Spinal cord (tissue), 10 donors: Measurements from ENCODE around the gene GJC1. TPM values are rescaled to one million over a fixed set of nuclear protein-coding genes. Genes with fewer than 3 reads are reported as not detected.

Source experiments
- DNase-seq, 6 donors: peaks; one replicate each; pipeline versions ENCODE4 v3.0.0 to v3.0.0-alpha.2; 2013 to 2015; ENCODE audit warnings: low spot score in 6 of 6, low read depth in 4 of 6
- H3K27ac ChIP-seq: one replicate; pipeline ENCODE4 v1.5.1; 2013; ENCODE audit warnings: low read depth, low read length, control low read depth
- H3K27me3 ChIP-seq: one replicate; pipeline ENCODE4 v1.6.1; 2013; ENCODE audit warnings: low read length; ENCODE audit not compliant: control insufficient read depth, insufficient read depth
- H3K36me3 ChIP-seq: one replicate; pipeline ENCODE4 v1.6.1; 2013; ENCODE audit warnings: low read length; ENCODE audit not compliant: control insufficient read depth, insufficient read depth
- H3K4me1 ChIP-seq: one replicate; pipeline ENCODE4 v1.6.1; 2013; ENCODE audit warnings: low read length; ENCODE audit not compliant: control insufficient read depth, insufficient read depth
- H3K4me3 ChIP-seq: one replicate; pipeline ENCODE4 v1.5.1; 2013; ENCODE audit warnings: low read depth, low read length, control low read depth
- H3K9me3 ChIP-seq: one replicate; pipeline ENCODE4 v1.6.1; 2013; ENCODE audit warnings: low read length; ENCODE audit not compliant: control insufficient read depth, insufficient read depth
- WGBS: methylation state at CpG from one replicate; pipeline ENCODE4 v1.1.5; 2013; ENCODE audit warnings: missing lambda C conversion rate; ENCODE audit not compliant: insufficient coverage; 5-methylcytosine and 5-hydroxymethylcytosine counted together
- polyA plus RNA-seq, 2 donors: library from polyadenylated mRNA; unstranded; fragments of 120-200 nt; gene quantifications; one replicate each; pipeline ENCODE4 v1.2.1, GENCODE V29; 2013; ENCODE audit not compliant: insufficient read length in 2 of 2
- total RNA-seq, 2 donors: library from RNA; depleted of rRNA in 1 of 2; stranded (reverse); fragments of 120-200 nt in 1 of 2; fragments of >200 nt in 1 of 2; gene quantifications; one replicate each; pipeline versions ENCODE4 v1.2.3 to v1.2.4, GENCODE V29; 2013 to 2014
- donor health status: healthy.

GJC1 gene
- total and polyA plus RNA-seq, 4 donors: 17.9 to 24.3 (median 20.0) TPM

- Histone ChIP-seq H3K4me3 (peak overlapping the region; percentile 60), H3K27ac (no peak overlapping the region), H3K36me3 (peaks cover 53% of the 10 kb centered on the region), H3K9me3 (no peaks in the 10 kb centered on the region), H3K27me3 (peaks cover 2% of the 10 kb centered on the region), H3K4me1 (peaks cover 34% of the 10 kb centered on the region)
- peak in 4 of 6 donors; percentile 68 to 94 (median 82) for DNase-seq
- WGBS: 31% methylated on average over 23 of the region's 42 CpGs
Observed at GRCh38 chr17:44774271-44775135, 55.6 kb downstream of the GJC1 start.

- peaks cover 26% of the 10 kb centered on the region for H3K4me1 ChIP-seq
Observed at GRCh38 chr17:44773140-44773539, 56.9 kb downstream of the GJC1 start.

GRCh38 chr17:44772308-44773045 is 57.6 kb downstream of the GJC1 start:
- DNase-seq: no peak
- H3K9me3 ChIP-seq: no peaks in the 10 kb centered on the region
- no peaks in the 10 kb centered on the region for H3K27me3 ChIP-seq
- peaks cover 26% of the 10 kb centered on the region for H3K4me1 ChIP-seq
- H3K27ac ChIP-seq: no peak overlapping the region
- H3K36me3 ChIP-seq: peaks cover 48% of the 10 kb centered on the region
- H3K4me3 ChIP-seq: no peak overlapping the region
- 51% methylated on average over 19 of the region's 21 CpGs for WGBS

More at GRCh38 chr17:44773140-44773539, 56.9 kb downstream of the GJC1 start:
- Histone ChIP-seq H3K4me3 (no peak overlapping the region), H3K9me3 (no peaks in the 10 kb centered on the region), H3K36me3 (peaks cover 51% of the 10 kb centered on the region), H3K27ac (no peak overlapping the region), H3K27me3 (no peaks in the 10 kb centered on the region)
- DNase-seq: no peak
- WGBS: 42% methylated on average over 6 of the region's 6 CpGs

GRCh38 chr17:44770166-44770925 is 59.7 kb downstream of the GJC1 start:
- H3K4me3 ChIP-seq: no peak overlapping the region
- H3K27me3 ChIP-seq: no peaks in the 10 kb centered on the region
- whole genome bisulfite sequencing: 77% methylated on average over 5 of the region's 11 CpGs
- peaks cover 42% of the 10 kb centered on the region for H3K36me3 ChIP-seq
- H3K27ac ChIP-seq: no peak overlapping the region
- no peaks in the 10 kb centered on the region for H3K9me3 ChIP-seq
- DNase-seq: no peak
- H3K4me1 ChIP-seq: peaks cover 16% of the 10 kb centered on the region

- peaks cover 42% of the 10 kb centered on the region for H3K36me3 ChIP-seq
- H3K9me3 ChIP-seq: no peaks in the 10 kb centered on the region
- H3K27ac ChIP-seq: no peak overlapping the region
- DNase-seq: no peak
- no peaks in the 10 kb centered on the region for H3K27me3 ChIP-seq
- 87% methylated on average over 5 of the region's 15 CpGs for WGBS
- no peak overlapping the region for H3K4me3 ChIP-seq
- peaks cover 9% of the 10 kb centered on the region for H3K4me1 ChIP-seq
Observed at GRCh38 chr17:44769647-44770084, 60.4 kb downstream of the GJC1 start.

GRCh38 chr17:44769230-44769629 is 60.9 kb downstream of the GJC1 start:
- H3K27ac ChIP-seq: no peak overlapping the region
- DNase-seq: no peak
- 94% methylated on average over 3 of the region's 6 CpGs for WGBS

GRCh38 chr17:44768505-44769142 is 61.5 kb downstream of the GJC1 start:
- 90% methylated on average over 8 of the region's 11 CpGs for WGBS
- H3K9me3 ChIP-seq: no peaks in the 10 kb centered on the region

More at GRCh38 chr17:44769230-44769629, 60.9 kb downstream of the GJC1 start:
- Histone ChIP-seq H3K4me3 (no peak overlapping the region), H3K27me3 (no peaks in the 10 kb centered on the region), H3K4me1 (peaks cover 5% of the 10 kb centered on the region), H3K9me3 (no peaks in the 10 kb centered on the region), H3K36me3 (peaks cover 41% of the 10 kb centered on the region)

GRCh38 chr17:44767493-44767892 is 62.6 kb downstream of the GJC1 start:
- H3K4me1 ChIP-seq: peaks cover 3% of the 10 kb centered on the region
- H3K27ac ChIP-seq: no peak overlapping the region
- no peaks in the 10 kb centered on the region for H3K27me3 ChIP-seq
- H3K9me3 ChIP-seq: no peaks in the 10 kb centered on the region
- H3K4me3 ChIP-seq: no peak overlapping the region
- 67% methylated on average over 1 of the region's 4 CpGs for WGBS
- H3K36me3 ChIP-seq: peaks cover 31% of the 10 kb centered on the region
- DNase-seq: no peak

More at GRCh38 chr17:44768505-44769142, 61.5 kb downstream of the GJC1 start:
- Histone ChIP-seq H3K27me3 (no peaks in the 10 kb centered on the region), H3K27ac (no peak overlapping the region), H3K4me1 (peaks cover 4% of the 10 kb centered on the region), H3K4me3 (no peak overlapping the region), H3K36me3 (peaks cover 40% of the 10 kb centered on the region)
- DNase-seq: no peak
